Activated CD4-positive, alpha-beta T cell treated with anti-CD3 and anti-CD28 coated beads, Interleukin-2, amount 50 U/mL, for 48 hours (primary cell): Measurements from ENCODE around the gene CFAP100.

Experiments
- DNase-seq, 2 experiments: peaks; one replicate each; pipeline ENCODE4 v3.0.0-alpha.2; 2020

Gene CFAP100

DNA sequence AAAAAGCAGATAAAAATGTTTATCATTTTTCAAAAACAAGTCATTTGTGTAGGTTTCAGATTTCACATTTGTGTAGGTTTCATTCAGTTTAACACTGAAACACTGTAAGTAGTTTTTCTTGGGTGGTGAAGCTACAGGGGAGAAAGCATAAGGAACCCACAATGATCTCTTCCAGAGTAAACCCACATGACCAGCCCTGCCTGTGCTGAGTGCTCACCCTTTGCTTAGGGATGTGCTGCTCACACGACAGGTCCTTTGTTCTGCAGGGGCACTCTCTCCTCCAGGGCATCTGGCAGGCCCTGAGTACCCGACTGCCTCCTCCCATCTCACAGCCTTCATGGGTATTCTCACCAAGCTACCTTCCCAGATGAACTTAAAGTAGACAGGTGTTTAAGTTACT, 52.1 kb downstream of the CFAP100 start:
- DNase-seq = no peak

GRCh38 chr3:126447456-126448106, 52.9 kb downstream of the CFAP100 start:
- DNase-seq = no peak

- no peak for DNase-seq
Measured at GRCh38 chr3:126448136-126448892, 53.6 kb downstream of the CFAP100 start.

- DNase-seq = no peak
Measured at GRCh38 chr3:126448893-126449180, 54.1 kb downstream of the CFAP100 start.

DNA sequence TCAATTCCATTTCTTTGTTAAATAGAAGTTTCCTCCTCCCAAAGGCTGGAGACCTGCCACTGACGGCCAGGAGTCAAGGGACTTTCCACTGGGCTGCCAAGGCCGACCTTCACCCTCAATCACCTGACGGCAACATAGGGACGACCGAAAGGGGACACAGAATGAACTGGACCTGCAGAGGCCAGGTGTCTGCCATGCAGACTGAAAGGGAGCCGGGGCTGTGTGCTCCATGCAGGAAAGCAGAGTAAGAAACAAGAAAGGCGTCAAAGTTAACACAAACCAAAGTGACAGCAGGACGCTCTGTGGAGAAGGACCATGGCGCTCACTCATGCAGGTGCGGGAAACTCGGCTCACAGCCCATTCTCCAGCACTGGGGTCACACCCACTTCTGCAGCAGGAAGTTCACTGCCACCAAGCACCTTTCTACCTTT, 54.9 kb downstream of the CFAP100 start:
- no peak for DNase-seq

DNA sequence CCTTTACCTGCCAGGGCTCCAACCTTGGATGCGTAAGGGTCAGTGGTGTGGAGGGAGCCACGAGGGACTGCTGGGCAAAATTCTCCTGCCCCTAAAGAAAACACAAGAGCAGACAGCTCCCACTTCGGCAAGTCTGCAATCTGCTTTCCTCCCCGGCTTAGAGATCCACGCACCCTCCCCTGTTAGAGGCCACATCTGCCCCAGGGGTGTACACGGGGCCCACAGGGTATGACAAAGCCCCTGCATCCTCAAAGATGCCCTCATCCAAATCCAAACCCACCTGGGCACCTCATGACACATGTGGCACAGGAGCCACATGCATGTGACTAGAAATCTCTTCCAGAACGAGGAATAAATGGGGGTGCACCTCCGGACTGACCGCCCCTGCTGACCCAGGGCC, 55.5 kb downstream of the CFAP100 start:
- no peak for DNase-seq

GRCh38 chr3:126450744-126451143, 56.0 kb downstream of the CFAP100 start:
- DNase-seq = no peak

DNA sequence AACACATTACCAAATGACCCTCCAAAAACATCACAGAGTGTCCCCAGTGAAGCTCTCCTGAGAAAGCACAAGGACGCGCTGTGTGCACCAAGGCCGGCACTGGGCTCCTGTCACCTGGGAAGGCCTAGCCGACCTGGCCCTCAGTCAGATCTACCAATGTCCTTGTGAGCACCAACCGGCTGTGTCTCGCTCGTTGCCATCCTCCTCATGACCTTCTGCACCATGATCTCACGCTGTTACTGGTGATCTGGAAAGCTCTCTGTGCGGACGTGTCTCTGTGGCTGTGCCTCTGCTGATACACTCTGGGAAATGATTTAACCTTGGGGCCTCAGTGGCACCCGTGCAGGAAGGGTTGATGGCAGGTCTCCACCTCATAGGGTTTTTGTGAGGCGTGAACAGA, 56.8 kb downstream of the CFAP100 start:
- DNase-seq = no peak

DNA sequence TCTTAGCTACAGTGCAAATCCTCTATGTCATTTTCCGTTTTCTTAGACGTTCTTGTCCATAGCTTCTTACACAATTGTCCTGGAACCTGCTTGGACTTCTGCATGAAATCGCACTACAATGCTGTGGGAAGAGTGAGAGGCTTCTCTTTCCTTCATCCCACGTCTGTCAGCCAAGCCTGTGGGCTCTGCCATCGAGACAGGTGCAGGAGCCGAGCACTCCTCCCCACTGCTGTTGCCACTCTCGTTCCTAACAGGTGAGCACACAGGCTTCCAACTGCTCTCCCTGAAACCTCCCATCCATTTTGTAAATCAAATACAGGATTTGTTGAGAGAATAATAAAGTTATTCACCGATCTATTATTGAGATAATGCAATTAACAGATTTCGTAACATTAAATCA, 57.5 kb downstream of the CFAP100 start:
- no peak for DNase-seq

- no peak for DNase-seq
Measured at GRCh38 chr3:126454025-126454424, 59.3 kb downstream of the CFAP100 start.

DNA sequence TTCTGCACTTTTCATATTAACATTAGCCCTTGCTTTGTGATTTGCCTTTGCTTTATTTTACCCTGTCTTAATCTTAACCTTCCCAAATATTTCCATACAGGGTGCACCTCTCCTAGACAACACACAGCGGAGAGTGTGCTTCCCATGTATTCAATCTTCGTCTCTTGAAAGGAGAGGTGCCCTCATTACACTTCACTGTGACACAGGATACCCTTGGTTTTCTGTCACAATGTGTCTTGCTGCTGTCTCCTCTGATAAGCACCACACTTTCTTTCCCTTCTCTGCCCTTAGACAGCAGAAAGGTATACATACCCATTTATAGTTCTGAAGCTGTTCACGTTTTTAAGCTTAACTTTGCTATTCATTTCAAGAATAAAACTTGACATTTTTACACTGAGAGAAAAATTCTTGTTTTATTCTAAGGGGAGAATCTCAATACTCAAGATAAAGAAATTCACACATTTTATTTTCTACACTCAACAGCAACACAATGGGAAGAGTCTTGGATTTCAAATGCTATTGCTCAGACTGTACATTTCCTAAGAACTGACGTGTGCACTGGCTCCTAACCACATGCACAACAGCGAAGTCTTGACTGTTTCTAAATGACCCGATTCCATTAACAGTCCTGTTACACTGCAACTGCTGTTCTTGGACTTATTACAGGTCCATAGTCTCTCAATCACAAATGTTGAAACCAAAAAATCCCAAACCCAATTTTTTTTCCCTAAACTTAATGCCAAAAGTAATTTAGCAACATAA, 59.9 kb downstream of the CFAP100 start:
- no peak for DNase-seq

DNA sequence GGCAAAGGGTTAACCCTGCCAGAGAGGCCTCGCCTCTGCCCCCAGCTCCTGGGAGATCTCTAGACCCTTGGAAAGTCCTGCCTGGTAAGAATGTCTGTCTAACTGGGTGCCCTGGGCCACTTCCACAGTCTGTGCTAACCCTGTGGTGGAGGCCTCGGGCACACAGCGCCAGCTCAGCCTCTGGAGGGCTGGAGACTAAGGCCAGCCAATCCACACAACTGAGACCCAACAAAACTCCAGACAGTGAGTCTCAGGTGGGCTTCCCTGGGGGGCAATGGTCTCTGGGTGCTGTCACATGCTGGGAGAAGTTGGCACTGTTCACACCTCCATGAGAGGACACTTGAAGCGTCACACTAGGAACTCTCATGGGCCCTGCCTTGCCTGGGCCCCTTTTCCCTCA, 61.5 kb downstream of the CFAP100 start:
- DNase-seq = no peak

- DNase-seq = no peak
Measured at GRCh38 chr3:126456766-126457388, 62.2 kb downstream of the CFAP100 start.

DNA sequence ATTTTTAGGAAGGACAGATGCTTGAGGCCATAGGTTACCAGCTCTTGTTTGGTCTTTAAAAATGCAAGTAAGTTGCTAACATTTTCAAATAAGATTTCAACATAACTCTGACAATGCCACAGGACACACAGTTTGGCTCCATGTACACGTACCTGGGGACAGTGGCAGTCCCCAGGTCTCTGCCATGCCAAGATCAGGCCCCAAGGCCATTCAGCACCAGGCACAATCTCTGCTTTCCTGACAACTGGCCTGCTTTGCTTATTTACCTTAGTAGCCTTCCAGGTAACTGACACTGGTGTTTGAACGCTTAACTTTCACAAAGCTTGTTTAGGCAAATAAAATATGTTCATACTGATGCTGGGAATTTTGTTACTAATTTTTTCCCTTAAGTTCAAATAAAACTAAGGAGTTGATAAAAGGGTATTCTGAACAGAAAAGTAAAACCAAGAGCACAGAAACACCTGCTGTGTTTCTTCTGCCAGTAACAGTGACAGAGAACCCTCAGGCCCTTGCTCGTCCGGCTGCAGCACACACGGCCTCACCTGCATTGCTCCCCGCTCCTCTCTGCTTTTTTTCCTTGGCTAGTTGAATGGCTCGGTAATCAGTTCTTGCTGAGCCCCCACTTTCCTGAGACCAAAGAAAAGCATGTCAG, 64.5 kb downstream of the CFAP100 start:
- no peak for DNase-seq

- no peak for DNase-seq
Measured at GRCh38 chr3:126459763-126460127, 65.0 kb downstream of the CFAP100 start.

DNA sequence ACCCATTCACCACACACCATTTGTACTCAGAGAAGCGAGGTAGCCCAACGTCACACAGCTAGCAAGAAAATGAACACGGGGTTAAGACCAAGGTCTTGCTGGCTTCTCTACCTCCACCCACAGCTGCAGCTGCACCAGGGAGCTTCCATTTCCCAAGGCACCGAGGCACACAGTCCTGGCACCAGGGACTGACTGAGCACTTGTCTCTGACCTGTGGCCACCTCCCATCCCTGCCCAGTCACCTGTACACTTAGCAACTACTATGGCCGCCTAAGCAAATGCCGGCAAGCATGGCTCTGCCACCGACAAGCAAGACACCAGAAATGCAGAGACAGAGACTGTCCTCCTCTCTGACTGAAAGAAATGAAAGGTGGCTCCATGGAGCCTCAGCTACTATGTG, 65.7 kb downstream of the CFAP100 start:
- DNase-seq = no peak

GRCh38 chr3:126461450-126462070, 66.9 kb downstream of the CFAP100 start:
- no peak for DNase-seq

GRCh38 chr3:126463521-126463920, 68.8 kb downstream of the CFAP100 start:
- no peak for DNase-seq

- DNase-seq = no peak
Measured at GRCh38 chr3:126464093-126464492, 69.4 kb downstream of the CFAP100 start.

DNA sequence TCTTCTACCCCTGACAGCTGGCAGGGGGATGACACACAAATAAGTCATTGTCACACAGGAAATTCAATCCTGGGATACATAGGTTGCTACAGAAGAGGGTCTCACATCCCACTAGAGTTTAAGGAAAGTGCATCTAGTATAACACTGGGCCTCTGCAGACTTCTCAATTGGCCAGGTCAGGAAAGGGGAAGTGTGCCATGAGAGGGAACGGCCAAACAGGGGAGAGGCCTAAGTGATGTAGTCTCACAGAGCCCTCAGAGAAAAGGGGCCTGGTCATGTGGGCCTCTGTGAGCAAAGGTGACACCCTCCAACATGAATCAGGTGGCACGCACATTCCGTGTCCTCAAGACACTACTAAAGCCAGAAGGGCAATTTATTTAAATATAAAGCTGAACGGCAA, 69.8 kb downstream of the CFAP100 start:
- DNase-seq = no peak

DNA sequence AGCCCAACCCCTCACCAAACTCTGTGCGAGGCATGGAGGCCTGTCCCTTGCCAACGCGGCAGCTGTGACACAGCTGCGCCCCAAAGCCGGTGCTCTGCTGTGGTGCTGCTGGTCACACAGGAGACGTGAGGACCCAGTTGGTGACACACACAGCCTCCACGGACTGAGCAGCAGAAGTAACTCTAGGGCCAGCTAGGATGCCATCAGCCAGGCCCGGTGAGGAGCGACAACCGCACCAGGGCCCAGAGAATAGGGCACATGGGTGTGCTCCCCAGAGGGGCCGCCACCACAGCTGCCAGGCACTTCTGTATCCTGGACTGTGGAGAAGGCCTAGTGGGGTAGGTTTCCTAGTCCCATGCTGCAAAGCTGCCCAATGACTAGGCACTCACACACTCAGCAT, 70.3 kb downstream of the CFAP100 start:
- no peak for DNase-seq

DNA sequence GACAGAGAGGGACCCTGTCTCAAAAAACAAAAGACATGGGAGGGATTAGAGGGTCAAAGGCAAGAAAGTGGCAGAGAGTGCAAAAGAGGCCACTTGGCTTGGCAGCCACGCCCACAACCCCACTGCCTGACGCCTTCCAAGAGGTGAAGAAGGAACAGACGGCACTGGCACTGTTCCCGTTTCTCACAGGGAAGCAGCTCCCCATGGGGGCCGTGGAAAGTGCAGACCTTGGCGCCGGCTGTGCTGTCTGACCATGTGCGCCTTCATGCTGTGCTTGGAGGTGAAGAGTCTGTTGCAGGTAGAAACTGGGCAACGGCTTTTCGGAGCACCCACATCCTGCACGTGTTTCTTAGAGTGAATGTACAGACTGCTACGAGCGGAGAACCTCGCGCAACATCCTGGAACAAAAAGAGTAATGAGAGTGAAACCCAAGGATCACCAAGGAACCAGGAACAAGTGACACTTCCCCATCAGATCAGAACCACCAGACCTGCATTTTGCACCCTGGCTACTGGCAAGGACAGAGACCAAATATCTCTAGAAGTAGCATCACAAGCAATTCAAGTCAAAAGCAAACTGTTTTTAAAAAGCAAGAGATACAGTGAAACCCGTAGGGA, 71.3 kb downstream of the CFAP100 start:
- no peak for DNase-seq
